HG03558 (cell line): ENCODE measurements around the gene ADAM8.

Source experiments
- ATAC-seq: cut with Tn5 transposase; IDR thresholded peaks from one replicate; pipeline ENCODE4 v1.9.1; 2021; ENCODE audit warnings: moderate number of reproducible peaks; ENCODE audit not compliant: unreplicated experiment; ENCODE audit errors: extremely low read depth

Gene ADAM8

DNA sequence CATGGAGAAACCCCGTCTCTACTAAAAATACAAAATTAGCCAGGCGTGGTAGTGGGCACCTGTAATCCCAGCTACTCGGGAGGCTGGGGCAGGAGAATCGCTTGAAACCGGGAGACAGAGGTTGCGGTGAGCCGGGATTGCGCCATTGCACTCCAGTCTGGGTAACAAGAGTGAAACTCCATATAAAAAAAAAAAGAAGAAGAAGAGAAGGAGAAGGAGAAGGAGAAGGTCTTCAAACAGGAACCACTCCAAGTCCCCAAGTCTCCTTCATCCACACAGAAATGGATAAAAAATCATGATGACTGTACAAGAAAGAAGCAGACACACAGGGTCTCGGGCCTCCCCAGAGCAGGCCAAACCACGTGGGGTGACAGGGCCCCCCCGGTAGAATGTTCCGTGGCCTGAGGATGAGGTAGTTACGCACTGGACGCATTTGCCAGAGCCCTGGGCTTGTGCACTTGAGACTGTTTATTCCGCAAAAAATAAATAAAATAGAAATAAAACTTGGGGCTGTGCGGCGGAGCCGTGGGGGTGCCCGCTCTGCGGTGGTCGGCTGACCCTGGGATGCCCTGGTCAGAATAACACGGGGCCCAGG, 23.2 kb downstream of the ADAM8 start:
- no peak for ATAC-seq

DNA sequence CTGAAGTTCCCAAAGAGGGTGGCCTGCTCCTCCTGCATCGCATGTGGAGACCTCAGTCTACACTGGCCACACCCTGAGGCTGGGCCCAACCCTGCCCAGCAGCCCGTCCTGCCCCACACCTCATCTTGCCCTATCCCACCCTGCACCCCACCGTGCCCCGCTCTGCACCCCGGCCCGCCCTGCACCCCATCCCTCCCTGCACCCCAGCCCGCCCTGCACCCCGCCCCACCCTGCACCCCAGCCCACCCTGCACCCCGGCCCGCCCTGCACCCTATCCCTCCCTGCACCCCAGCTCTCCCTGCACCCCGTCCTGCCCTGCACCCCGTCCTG, 24.5 kb downstream of the ADAM8 start:
- ATAC-seq, result no peak

DNA sequence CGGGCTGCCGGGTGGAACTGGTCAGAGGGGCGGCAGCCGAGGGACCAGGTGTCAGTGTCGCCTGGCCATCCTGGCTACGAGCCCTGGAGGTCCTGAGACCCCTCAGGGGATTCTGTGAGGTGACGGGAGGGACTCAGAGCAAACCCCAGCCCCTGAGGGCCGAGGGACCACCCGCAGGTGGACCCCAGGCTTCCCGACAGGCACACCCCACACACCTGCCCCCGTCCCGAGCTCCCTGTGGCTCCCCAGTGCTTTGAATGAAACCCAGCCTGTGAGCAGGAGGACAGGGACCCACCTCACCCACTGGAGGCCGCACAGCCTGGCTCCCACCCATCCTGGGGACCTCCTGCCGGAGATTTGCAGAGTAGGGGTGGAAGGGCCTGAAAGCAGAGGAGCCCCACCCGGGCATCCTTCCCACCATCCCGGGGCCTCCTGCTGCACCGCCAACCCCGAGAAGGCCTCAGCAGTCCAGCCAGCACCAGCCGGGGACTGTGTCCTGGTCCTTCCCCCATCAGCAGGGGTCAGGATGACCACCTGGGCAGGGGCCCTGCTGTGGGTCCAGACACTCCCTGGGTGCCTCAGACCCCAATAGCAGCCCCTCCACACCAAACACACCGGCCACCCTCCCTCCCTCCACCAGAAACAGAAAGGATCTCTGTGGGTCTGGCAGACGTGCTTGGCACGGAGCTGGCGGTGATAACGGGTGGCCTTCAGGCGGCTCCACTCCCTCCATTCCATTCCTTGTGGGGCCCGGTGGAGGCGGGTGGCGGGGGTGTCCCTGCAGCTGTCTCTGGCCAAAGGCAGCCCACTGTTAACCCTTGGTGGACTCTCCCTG, 25.1 kb downstream of the ADAM8 start:
- ATAC-seq, result no peak

DNA sequence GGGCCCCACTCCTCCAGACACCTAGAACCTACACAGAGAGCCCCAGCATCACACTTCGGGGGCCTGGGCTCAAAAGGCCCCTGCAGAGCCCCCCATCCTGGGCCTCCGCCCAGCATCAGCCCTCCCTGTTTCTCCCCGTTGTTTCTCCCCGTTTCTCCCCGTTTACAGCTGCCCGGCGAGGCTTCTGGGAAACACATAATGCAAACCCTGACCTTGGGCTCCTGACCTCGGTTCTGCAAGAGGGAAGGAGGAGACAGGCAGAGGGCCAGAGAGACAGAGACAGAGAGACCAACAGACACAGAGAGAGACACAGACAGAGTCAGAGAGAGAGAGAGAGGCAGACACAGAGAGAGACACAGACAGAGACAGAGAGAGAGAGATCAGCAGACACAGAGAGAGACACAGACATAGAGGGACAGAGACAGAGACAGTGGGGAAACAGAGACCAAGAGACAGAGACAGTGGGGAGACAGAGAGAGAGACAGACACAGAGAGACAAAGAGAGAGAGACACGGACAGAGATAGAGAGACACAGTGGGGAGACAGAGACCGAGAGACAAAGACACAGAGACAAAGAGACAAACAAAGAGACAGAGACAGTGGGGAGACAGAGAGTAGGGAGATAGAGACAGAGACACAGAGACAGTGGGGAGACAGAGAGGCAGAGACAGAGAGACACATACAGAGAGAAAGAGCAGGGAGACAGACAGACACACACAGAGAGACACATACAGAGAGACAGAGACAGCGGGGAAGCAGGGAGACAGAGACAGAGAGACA, 26.5 kb downstream of the ADAM8 start:
- no peak for ATAC-seq

DNA sequence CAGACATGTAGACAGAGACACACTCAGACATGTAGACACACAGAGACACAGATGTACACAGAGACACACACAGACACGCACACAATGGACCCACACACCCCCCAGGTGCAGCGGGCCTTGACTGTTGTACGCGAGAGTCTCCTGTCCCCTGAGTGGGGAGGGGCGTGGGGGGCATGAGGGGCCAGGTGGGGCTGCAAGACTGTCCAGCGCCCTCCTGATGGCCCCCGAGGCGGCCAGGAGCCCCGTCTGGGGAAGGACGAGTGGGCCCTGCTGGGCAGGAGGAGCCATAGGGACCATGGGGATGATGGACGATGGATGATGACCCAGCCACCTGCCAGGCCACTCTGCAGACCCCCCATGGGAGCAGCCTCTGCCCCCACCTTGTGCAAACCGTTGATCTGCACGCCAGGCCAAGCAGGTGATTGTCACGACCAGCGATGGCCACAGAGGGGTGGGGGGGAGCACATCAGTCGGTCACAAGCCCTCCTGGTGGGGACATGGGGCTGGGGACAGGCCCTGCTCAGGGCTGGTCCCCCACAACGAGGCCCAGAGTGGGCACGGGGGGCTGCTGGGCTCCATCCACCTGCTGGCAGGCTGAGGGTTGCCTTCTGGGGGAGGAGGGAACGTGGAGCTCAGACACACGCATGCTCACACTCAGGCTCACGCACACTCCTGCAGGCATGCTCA, 27.4 kb downstream of the ADAM8 start:
- ATAC-seq, result no peak

DNA sequence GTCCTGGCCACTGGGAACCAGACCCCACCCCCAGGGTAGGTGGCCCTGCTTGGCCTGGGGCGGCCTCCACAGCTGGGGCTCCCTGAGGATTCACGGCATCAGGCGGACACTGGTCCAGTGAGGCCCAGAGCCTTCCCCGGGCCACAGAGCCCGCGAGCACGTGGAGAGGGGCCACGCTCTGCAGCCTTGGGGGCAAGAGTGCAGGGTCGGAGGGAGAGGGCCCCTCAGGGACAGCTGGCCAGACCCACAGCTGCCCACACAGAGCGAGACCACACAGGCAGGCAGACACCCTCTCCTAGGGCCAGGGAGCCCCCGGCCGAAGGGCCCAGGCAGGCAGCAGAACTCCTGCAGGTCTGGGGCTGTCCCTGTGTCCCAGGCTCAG, 28.3 kb downstream of the ADAM8 start:
- no peak for ATAC-seq

DNA sequence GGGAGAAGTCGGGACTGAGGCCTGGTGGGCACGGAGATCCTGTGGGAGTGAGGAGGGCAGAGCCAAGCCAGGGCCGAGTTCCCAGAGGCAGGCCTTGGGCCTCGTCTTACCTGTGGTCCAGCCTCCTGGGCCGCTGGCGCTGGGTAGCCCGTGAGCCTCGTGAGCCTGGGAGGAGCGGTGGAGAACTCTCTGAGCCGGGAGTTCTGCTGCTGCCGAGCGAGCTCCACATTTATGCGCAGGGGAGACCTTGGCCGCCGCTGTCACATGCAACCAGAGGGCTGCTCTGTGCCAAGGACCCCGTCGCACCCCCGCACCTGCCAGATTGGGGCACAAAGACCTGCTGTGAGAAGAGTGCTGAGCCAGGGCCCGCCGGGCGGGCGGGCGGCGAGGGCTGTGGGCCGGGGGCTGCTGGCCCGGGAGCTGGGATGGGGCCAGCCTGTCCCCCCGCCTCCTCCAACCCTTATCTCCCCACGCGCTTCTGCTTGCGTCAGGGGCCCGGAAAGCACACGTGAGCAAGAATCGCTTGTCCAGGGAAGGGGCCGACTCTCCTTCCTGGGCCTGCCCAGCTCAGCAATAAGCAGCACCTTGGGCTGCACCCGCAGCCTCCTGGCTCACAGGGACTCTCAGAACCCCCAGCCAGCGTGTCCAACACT, 28.9 kb downstream of the ADAM8 start:
- no peak for ATAC-seq

DNA sequence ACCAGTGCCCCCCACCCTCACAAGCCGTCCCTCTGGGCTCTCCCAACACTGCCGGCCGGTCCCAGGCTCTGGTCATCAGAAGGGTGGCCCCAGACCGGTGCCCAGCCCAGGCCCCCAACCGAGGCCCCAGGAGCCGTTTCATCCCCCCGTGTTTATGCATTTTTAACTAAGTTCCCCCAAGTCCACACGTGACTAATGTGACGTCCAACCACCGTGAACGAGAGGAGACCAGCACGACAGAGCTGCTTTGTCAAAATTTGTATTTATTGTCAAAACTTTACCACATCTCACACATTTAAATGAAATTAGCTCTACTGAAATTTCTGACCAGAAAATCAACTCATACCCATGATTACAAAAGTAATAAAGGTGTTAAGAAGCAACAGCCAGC, 30.4 kb downstream of the ADAM8 start:
- ATAC-seq, result no peak

DNA sequence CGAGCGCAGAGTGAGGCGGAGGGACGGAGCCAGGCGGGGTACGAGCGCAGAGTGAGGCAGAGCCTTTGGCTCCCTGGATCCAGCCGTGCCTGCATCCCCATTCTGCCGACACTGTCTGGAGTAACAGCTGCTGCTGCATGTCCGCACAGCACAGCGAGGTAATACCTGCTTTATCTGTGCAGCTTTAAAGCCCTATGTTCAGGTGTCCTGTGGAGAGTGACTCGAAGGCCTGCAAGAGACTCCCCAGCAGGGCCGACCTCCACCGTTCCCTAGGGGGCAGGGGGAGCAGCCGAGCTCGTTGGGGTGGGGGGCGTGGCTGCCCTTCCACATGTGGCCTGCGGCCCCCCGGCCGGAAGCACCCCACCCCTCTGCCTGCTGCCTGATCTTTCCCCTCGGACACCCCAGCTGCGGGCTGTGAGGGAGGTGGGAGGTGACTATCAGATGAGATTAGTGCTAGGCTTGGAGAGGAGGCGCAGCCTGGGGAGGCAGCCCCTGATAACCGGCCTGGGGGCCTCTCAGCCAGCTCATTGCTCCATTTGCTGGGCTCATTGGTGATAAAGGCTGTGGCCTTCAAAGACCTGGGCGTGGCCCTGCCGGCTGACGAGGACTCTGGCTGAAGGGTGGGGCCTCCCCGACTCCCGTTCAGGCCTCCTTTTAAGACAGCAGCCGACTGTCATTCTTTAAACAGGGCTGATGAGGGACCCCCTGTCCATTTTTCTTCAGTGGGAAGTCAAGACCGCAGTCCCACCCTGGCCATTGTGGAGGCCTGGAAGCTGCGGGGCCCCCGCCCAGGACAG, 31.0 kb downstream of the ADAM8 start:
- ATAC-seq, result no peak

DNA sequence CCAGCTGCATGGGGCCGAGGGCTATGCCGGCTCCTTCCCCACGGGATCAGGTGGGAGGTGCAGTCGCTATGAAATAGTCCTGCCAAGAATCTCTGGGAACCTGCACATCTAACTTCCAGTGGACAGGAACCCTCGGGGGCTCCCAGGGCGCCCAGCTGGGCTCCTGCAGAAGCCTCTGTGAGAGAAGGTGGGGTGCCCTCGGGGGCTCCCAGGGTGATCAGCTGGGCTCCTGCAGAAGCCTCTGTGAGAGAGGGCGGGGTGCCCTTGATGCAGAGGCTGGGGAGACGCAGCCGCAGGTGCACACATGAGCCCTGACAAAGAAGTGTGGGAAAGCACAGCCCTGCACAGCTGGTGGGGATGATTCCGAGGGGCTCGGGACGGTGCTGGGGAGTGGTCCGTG, 33.1 kb downstream of the ADAM8 start:
- ATAC-seq, result no peak

DNA sequence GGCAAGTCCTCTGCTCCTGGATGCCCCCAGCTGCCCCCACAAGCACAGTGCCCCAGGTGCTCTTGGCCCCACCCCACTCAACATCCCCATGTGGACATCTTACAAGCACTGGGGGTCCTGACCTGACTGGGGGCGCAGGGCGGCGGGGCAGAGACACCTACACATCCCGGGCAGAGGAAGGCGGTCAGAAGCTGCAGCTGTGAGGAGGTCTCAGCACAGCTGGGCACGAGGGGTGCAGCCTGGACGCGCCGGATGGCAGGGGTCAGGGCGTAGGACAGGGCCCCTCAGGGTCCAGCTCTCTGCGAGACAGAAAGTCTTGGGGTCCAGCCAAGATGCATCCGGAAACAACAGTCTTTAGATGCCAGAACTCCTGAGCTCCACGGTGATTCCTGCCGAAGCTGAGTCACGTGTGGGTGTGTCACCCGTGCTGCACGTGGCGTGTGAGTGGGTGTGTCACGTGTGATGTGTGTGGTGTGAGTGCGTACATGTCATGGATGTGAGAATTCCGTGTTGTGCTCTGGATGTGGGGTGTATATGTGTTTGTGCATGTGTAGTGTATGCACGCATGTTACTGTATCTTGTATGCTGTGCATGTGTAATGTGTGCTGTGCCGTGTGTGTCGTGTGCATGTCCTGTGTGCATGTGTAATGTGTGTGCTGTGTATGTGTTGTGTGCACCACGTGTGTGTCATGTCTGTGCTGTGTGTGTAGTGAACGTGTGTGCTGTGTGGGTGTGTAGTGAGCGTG, 33.9 kb downstream of the ADAM8 start:
- ATAC-seq, result no peak

DNA sequence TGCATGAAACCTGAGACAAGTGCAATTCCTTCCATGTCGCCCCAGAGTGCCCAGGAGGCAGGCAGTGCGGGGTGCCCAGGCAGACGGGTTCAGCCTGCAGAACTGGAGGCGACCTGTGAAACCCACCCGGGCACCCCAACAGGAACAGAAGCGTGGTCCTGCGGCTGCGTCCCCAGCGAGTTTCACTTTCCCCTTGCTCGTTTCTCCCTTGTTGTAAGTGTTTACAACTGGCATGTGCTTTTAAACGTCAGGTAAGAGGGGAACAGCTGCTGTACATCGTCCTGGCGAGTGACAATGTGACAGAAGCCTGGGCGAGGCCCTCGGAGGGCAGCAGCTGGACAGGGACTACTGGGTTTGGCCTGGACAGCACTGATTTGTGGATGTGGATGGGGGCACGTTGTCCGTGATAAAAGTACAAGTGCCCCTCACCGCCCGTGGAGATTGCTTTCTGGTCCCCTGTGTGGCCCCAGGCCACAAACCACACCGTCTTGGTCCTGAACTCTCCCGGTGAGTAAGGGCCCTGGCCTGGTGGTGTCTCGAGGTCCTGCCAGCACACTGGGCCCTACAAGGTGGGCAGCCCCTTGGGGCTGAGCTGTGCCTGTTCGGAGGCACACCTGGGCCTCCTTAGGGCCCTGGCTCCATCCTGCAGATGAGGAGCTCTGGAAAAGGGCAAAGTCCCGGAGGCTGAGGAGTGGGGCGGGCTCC, 35.0 kb downstream of the ADAM8 start:
- ATAC-seq, result no peak

DNA sequence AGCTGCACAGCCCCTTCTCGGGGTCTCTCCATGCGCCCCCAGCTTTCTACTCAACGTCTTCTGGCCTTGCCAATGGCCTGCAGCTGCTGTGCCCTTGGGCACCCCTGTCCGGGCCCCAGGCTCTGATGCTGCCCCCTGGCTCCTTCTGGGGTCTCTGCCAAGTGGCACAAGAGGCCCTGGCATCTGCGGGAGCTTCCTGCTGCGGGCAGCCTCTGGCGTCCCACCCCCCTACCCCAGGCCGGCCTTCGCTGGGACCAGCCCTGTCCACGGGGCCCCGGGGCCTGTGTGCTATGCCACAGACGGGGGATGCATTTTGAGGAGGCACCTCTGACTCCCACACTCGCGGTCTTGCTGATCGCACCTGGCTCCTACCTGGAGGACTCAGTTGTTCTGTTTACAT, 36.7 kb downstream of the ADAM8 start:
- no peak for ATAC-seq

DNA sequence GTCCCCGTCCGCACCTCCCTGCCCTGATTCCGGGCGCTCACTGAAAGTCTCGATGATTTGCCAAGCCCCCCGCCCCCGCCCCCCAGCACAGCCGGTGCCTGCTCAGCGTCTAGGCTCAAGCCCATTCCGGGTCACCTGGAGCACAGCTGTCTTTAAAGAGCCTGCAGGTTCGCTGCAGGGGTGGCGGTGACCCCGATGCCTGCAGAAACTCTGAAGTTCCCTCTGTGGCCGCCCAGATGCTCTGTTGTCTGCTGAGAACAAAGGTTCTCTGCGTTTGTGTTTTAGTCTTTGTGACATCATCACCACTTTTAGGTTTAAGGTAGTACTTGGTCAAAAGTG, 38.2 kb downstream of the ADAM8 start:
- no peak for ATAC-seq

DNA sequence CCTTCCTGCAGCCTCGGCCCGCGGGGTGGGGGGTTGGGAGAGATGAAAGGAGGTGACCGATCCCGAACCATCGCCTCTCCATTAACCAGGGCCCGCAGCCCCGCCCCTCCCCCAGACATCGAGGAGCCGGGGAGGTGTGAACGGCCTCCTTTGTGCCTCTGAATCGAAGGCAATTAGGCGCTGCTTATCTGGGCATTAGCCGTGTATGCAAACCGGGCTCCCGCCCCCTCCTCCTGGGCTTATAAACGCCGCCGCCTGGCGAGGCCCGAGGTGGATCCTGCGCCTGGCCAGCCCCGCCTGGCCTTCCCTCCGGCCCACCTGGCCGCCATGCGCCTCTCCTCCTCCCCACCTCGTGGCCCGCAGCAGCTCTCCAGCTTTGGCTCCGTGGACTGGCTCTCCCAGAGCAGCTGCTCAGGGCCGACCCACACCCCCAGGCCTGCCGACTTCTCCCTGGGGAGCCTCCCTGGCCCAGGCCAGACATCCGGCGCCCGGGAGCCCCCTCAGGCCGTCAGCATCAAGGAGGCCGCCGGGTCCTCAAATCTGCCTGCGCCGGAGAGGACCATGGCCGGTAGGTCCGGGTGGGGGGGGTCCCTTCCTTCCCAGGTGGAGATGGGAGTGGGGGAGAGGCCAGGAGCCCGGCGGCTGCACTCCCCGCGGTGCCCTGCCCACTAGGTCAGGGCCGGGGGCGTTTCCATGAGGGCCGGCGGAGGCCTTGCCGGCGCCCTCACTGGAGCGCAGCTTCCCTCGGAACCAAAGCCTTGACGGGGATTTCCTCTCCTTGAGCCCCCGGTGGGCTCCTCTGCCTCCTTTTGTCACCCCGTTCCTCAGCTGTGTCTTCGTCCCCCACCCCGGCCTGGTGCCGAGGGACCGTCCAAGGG, 38.8 kb downstream of the ADAM8 start, which contains the start of gene VENTX:
VENTX (plus strand) TSS at position 268 of the 878 bp plus-strand sequence; CDS start at position 328, 60 bp downstream.
- ATAC-seq, result no peak

DNA sequence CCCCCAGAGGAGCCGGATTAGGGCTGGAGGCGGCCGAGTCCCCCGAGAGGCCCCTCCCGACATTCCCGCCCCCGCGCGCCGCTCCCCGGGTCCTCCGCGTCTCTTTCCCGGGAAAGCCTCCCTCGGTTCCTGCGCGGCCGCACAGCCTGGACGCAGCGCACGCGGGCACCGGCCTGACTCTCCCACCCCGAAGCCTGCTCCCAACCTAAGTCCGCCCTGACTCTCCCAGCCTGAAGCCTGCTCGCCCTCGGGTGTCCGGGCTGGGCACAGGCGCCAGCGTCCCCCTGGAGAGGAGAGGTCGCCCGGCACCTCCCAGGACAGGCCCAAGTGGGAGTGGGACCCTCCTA, 39.5 kb downstream of the ADAM8 start:
- no peak for ATAC-seq

DNA sequence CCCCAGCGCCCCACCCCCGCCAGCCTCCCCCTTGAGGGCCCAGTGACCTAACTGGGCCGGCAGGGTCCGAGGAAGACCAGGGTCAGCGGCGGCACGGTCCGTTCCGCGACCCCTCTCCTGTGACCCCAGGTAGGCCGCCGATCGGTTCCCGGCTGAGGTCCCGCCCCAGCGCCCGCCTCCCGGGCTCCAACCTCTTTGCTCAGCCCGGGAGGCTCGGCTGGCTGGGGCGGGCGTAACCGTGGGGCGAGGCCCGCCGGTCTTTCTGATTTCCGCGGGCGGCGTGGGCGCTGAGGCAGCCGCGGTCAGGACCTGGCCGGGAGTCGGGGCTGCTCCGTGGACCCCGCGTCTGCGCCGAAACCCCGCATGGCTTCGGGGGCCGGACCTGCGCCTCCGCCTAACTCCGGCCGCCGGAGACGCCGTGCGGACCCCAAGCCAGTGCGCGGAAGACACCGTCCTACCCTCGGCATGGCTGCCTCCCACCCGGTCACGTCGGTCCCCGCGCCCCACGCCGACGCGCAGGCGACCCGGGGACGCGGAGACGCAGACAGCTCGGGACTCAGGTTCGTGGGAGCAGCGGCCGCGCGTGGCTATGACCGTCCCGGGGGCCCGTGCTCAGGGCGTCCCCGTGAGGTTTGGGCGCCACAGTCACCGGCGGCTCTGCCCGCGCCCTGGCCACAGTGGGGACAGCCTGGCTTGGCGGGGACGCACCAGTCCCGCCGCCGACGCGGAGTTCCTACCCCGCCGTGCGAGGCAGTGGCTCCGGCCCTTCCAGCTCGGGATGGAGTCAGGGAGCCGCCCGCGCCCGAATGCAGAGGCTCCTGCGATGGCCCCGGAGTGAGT, 40.0 kb downstream of the ADAM8 start:
- ATAC-seq, result no peak
